Measurements from ENCODE around the gene OMA1. TPM values are rescaled to one million over a fixed set of nuclear protein-coding genes. Genes with fewer than 3 reads are reported as not detected.

The OMA1 gene
- total RNA-seq, 1 experiment from 2014 or later: 25.4 TPM

DNA sequence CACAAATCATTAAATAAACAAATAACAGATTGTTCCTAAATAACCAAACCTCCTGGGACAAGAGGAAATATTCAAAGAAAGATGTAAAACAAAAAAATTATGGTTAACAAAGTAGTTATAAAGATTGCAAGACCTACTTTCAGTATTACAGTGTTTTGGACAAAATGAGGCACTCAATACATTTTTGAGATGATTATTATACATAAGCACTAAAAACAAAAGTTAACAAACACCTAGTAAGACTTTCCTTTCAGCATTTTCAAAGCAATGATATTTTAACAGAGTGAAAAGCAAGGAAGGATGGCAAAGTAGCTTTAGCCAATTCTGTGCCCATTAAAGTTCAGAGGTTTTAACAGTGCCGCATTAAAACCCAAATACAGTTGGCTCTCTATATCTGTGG is 17.2 kb downstream of the OMA1 start:
- TF ChIP-seq, protein P1, sequence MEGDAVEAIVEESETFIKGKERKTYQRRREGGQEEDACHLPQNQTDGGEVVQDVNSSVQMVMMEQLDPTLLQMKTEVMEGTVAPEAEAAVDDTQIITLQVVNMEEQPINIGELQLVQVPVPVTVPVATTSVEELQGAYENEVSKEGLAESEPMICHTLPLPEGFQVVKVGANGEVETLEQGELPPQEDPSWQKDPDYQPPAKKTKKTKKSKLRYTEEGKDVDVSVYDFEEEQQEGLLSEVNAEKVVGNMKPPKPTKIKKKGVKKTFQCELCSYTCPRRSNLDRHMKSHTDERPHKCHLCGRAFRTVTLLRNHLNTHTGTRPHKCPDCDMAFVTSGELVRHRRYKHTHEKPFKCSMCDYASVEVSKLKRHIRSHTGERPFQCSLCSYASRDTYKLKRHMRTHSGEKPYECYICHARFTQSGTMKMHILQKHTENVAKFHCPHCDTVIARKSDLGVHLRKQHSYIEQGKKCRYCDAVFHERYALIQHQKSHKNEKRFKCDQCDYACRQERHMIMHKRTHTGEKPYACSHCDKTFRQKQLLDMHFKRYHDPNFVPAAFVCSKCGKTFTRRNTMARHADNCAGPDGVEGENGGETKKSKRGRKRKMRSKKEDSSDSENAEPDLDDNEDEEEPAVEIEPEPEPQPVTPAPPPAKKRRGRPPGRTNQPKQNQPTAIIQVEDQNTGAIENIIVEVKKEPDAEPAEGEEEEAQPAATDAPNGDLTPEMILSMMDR (IDR thresholded peaks at IDR 0.05; ENCODE audit: unreplicated experiment): no peak
- CTCF ChIA-PET: no interaction called here
- no peaks in the 10 kb centered on the region for H3K9me3 Mint-ChIP-seq (ENCODE audit: low read depth, unreplicated experiment)
- H3K36me3 Mint-ChIP-seq (ENCODE audit: insufficient read depth, unreplicated experiment): no peaks in the 10 kb centered on the region
- no TSS peak for BruUV-seq (replicated peaks)
- DNase-seq: no peak
- intact Hi-C loops (cut with micrococcal nuclease; ENCODE audit: unreplicated experiment): no loop called here
- no peaks in the 10 kb centered on the region for H3K27me3 Mint-ChIP-seq (ENCODE audit: unreplicated experiment)
- H3K4me1 Mint-ChIP-seq (ENCODE audit: low read depth, unreplicated experiment): no peaks in the 10 kb centered on the region
- no peak overlapping the region for H3K27ac Mint-ChIP-seq (ENCODE audit: unreplicated experiment)
- H3K4me3 Mint-ChIP-seq (ENCODE audit: low read depth, unreplicated experiment): no peak overlapping the region

DNA sequence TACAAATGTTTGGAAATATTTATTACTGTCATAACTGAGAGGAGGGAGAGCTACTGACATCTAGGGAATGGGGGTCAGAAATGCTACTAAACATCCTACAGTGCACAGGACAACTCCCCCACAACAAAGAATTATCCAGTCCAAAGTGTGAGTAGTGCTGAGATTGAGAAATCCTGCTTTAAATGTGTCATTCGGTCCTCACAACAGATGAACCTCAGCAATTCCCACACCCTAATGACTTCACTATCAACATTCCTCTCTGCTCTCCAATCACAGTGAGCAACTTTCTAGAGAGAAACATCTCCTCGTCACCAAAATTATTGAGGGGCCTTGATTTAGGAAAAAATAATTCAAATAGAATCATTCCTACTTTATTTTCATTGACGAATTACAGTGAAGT is 18.0 kb downstream of the OMA1 start:
- Mint-ChIP-seq H3K9me3 (ENCODE audit: low read depth, unreplicated experiment) (no peaks in the 10 kb centered on the region), H3K4me3 (ENCODE audit: low read depth, unreplicated experiment) (no peak overlapping the region), H3K27ac (ENCODE audit: unreplicated experiment) (no peak overlapping the region), H3K27me3 (ENCODE audit: unreplicated experiment) (no peaks in the 10 kb centered on the region), H3K36me3 (ENCODE audit: insufficient read depth, unreplicated experiment) (no peaks in the 10 kb centered on the region), H3K4me1 (ENCODE audit: low read depth, unreplicated experiment) (no peaks in the 10 kb centered on the region)
- BruUV-seq (replicated peaks): no TSS peak
- DNase-seq: no peak
- intact Hi-C loops (cut with micrococcal nuclease; ENCODE audit: unreplicated experiment): no loop called here
- TF ChIP-seq, protein P1 (IDR thresholded peaks at IDR 0.05; ENCODE audit: unreplicated experiment): no peak
- CTCF ChIA-PET: no interaction called here

DNA sequence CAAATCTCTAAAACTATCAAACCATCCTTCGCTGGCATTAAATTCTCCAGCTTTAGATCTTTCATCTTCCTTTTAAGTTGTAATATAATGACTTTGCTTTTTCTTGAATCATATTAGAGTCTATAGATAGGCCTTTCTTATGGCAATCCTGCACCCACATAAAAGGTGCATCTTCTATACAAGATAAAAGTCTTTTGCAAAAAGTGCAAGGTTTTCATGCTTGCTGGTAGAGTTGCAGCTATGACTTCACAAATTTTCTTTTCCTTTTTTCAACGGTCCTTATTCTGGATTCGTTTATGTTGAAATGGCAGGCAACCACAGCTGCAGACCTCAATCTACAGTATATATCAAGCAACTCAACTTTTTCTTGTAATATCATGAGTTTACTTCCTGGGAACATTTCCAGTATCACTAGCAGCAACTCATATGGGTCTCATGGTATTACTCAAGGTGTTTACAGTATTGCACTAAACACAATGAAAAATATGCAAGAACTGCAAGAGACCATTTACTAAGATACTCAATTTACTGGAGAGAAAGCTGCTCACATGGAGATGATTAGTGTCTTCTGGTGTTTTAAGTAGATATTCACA is 22.1 kb downstream of the OMA1 start:
- H3K27me3 Mint-ChIP-seq (ENCODE audit: unreplicated experiment): no peaks in the 10 kb centered on the region
- no peaks in the 10 kb centered on the region for H3K9me3 Mint-ChIP-seq (ENCODE audit: low read depth, unreplicated experiment)
- no peak for DNase-seq
- H3K4me3 Mint-ChIP-seq (ENCODE audit: low read depth, unreplicated experiment): no peak overlapping the region
- no TSS peak for BruUV-seq (replicated peaks)
- intact Hi-C loops (cut with micrococcal nuclease; ENCODE audit: unreplicated experiment): no loop called here
- TF ChIP-seq, protein P1 (IDR thresholded peaks at IDR 0.05; ENCODE audit: unreplicated experiment): no peak
- H3K4me1 Mint-ChIP-seq (ENCODE audit: low read depth, unreplicated experiment): no peaks in the 10 kb centered on the region
- CTCF ChIA-PET: interaction anchor here (0.6 kb wide), 1 partner anchor 11 kb away, joined by 4 read pairs; no protein-coding TSS in a partner anchor
- no peaks in the 10 kb centered on the region for H3K36me3 Mint-ChIP-seq (ENCODE audit: insufficient read depth, unreplicated experiment)
- no peak overlapping the region for H3K27ac Mint-ChIP-seq (ENCODE audit: unreplicated experiment)

DNA sequence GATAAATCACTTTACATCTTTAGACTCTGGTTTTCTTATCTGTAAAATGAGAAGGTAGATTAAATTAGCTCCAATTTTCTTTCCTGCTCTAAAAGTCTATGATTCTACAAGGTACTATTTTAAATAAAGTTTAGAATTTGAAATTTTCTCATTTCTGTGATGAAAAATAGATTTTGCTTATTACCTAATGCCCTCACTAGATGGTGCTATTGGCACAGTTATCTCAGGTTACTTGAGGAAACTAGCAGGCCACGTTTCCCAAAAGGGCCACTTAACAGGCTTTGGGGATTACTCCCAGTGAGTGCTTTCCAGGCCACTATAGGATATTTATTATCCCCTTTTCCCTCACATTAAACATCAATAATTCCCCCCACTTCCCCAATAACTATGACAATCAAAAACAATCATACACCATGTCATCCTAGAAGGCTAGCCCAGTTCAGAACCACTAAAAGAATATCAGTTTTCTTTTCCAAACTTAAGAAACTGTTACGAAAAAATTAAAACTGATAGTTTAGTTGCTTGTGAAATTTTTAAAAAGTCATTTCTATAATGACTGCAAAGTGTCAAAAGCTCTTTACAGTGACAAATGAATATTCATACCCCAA is 30.6 kb downstream of the OMA1 start:
- Mint-ChIP-seq H3K27ac (ENCODE audit: unreplicated experiment) (no peak overlapping the region), H3K4me1 (ENCODE audit: low read depth, unreplicated experiment) (no peaks in the 10 kb centered on the region), H3K27me3 (ENCODE audit: unreplicated experiment) (no peaks in the 10 kb centered on the region), H3K9me3 (ENCODE audit: low read depth, unreplicated experiment) (peaks cover 6% of the 10 kb centered on the region), H3K36me3 (ENCODE audit: insufficient read depth, unreplicated experiment) (no peaks in the 10 kb centered on the region), H3K4me3 (ENCODE audit: low read depth, unreplicated experiment) (no peak overlapping the region)
- CTCF ChIA-PET: interaction anchor here (0.5 kb wide), 1 partner anchor 136 kb away, joined by 3 read pairs; no protein-coding TSS in a partner anchor
- BruUV-seq (replicated peaks): no TSS peak
- intact Hi-C loops (cut with micrococcal nuclease; ENCODE audit: unreplicated experiment): loop anchor here (1.0 kb wide), 2 partner anchors 136 to 253 kb away; no protein-coding TSS in a partner anchor
- TF ChIP-seq, protein P1 (IDR thresholded peaks at IDR 0.05; ENCODE audit: unreplicated experiment): peak; percentile 54
- DNase-seq: peak; percentile 39

Measured in Calu3 (cell line).